NB4 (cell line): ENCODE data around the gene SNX14.

Experiments used
- DNase-seq: peaks from one replicate; pipeline ENCODE4 v3.0.0; 2010; ENCODE audit warnings: low read depth
- H3K4me3 ChIP-seq: one replicate; pipeline ENCODE4 v1.5.1; 2011; ENCODE audit warnings: mild to moderate bottlenecking, low read depth, low read length, moderate library complexity
- CTCF ChIP-seq: IDR thresholded peaks from one replicate; pipeline ENCODE4 v1.5.1; 2012; ENCODE audit warnings: low read depth, low read length
- MYC ChIP-seq: IDR thresholded peaks from 2 replicates; pipeline ENCODE4 v1.6.1; 2011; ENCODE audit warnings: low read depth, low read length
- POLR2A ChIP-seq: IDR thresholded peaks from 2 replicates; pipeline ENCODE4 v1.6.1; 2011; ENCODE audit warnings: mild to moderate bottlenecking; ENCODE audit not compliant: insufficient read length; ENCODE audit errors: extremely low read depth
- TF ChIP-seq, protein P1 (sequence below): IDR thresholded peaks from 2 replicates; pipeline ENCODE4 v1.6.1; 2011; ENCODE audit warnings: low read depth, low read length

The SNX14 gene

DNA sequence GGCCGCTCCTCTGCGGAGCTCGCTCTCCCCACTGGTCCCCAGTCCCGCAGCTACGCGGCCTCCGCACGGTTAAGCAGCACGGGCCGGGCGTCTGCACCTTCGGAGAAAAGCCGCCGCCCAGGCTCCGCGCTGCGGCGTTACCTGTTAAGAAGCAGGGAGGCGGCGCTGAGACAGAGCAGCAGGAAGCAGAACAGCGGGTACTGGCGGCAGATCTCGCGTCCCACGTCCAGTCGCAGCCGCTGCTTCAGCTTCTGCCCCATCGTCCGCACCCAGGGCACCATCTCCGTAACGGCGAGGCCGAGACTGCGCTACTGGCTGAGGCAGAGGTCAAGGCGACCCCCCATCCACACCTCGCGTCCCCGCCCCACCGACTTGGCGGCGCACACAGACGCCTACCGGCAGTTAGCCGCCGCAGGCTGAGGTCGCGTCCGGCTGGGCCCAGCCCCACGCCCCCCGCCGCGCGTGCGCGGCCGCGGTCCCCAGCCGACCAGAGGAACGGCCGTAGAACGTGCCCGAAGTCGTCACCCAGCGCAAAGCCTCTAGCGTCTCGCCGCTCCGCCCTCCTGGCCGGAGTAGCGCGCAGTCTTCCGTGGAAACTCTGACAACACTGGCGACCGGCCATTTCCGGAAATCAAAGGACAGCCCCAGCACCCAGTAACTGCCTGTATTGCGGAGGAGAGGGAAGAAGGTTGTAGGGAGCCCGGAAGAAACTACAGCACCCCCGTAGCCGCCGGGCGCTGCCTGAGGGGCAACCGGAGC, at the start of gene SNX14:
TSS of gene SNX14 (minus strand) at position 421 of the 759 bp plus-strand sequence. CDS start at position 281, 140 bp downstream.
- TF ChIP-seq, protein P1, sequence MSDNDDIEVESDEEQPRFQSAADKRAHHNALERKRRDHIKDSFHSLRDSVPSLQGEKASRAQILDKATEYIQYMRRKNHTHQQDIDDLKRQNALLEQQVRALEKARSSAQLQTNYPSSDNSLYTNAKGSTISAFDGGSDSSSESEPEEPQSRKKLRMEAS: peak; percentile 76
- TF ChIP-seq MYC: peak; percentile 87
- TF ChIP-seq POLR2A: peak; percentile 81
- TF ChIP-seq CTCF: no peak
- peak within 1 kb of the TSS; percentile 88 for H3K4me3 ChIP-seq
- DNase-seq: peak; percentile 97

- H3K4me3 ChIP-seq: peak within 1 kb of the TSS; percentile 99
- DNase-seq: peak; percentile 99
- TF ChIP-seq CTCF (no peak), POLR2A (peak; percentile 76), MYC (peak; percentile 70)
- TF ChIP-seq, protein P1: peak; percentile 60; the same call in 1 of the 2 replicates
Observed at GRCh38 chr6:85642774-85643536, 49.3 kb upstream of the SNX14 start, which contains the start of gene SYNCRIP. Gene SYNCRIP (minus strand): TSS chr6:85642886. CDS start chr6:85641439, 1,447 bp downstream.

DNA sequence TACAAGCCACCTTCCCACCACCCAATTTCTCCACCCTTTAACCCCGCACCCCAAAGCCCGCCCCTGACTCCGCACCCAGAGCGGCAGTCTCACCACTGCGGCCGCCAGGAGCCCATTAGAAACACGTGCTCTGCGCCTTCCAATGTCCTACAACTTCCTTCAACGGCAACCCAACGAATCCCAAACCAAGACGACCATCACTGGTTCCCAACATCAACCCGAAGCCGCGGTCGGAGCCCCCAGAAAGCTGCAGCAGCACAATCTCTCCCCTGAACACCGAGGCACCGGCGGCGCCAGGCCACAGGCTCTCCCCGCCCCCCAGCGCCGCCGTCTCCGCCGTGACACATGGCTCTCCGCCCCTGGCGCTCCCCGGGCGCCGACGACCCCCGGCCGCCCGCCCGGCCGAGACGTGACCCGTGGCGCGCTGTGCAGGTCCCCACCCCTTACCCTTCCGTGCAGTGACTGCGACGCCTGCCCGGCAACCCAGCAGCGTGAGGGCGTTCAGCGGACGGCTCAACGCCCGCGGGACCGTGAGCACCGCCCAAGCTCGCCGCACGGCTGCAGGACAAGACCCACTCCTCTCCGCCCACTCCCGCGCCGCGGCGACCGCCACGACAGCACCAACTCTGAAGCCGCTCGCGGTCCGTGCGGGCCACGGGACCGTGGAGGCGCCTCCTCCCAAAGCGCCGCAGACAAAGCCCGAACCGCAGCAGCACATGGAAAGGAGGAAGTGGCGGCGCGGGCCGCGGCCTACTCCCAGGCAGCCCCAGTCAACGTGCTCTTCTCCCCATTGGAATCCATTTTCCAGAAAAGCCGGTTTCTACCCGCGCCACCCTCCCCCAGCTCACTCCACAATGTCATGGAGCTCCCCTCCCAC, 48.5 kb upstream of the SNX14 start:
- peak overlapping the region; percentile 99 for H3K4me3 ChIP-seq
- DNase-seq: peak; percentile 76
- TF ChIP-seq MYC (peak; percentile 82; the same call in 1 of the 2 replicates), CTCF (no peak)
- TF ChIP-seq, protein P1: peak; percentile 92

DNA sequence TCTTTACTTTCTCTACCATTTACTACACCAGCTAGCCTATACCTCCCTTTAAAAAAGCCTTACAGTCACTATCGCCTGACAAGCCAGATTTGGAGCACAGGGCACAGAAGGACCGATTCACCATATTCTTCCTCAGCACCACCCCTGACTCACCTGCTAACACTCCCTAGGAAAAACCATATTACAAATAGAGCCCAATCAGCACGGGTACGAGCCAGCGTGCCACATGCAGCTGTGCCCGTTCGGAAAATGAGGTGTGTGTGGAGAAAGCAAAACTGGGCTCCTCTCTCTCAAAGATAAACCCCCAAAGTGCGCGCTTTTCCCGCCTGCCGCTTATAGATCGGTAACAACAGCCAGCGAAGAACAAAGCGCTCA, 47.9 kb upstream of the SNX14 start:
- no peak for DNase-seq
- peak overlapping the region; percentile 99 for H3K4me3 ChIP-seq
- no peak for TF ChIP-seq MYC
- TF ChIP-seq, protein P1: no peak
- TF ChIP-seq POLR2A: no peak
- TF ChIP-seq CTCF: no peak

DNA sequence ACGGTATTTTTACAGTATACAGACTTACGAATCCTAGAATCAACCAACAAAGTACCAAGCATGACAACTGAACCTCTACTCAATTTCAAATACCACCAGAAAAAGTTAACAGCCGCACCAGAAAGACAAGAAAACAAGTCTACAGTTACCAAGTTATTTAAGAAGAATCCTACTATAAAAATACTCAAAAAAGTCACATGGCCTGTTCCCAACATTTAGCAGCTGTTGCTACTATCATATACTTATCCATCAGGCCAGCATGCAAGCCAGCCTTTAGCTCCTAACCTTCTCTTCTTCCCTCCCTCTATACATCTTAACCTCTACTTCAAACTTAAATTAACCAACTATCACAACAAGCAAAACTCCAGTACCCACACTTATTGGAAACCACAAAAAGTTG, 47.2 kb upstream of the SNX14 start:
- TF ChIP-seq CTCF: no peak
- TF ChIP-seq, protein P1: 0 out of 2 replicates have a peak, but pooled peaks have one; percentile 8
- no peak for TF ChIP-seq POLR2A
- TF ChIP-seq MYC: no peak
- DNase-seq: no peak
- H3K4me3 ChIP-seq: peak overlapping the region; percentile 99
